Esophagus (tissue), 2 donors: ENCODE results near the gene NEU2. TPM values are rescaled to one million over a fixed set of nuclear protein-coding genes. Genes with fewer than 3 reads are reported as not detected.

Experiments used
- H3K27ac ChIP-seq, 2 donors: one replicate each; pipeline ENCODE4 v1.5.1; 2013; ENCODE audit warnings: low read depth in 2 of 2, mild to moderate bottlenecking in 2 of 2, inconsistent platforms in 1 of 2, low read length in 1 of 2, moderate library complexity in 1 of 2
- H3K27me3 ChIP-seq, 2 donors: one replicate each; pipeline ENCODE4 v1.6.1; 2013; ENCODE audit warnings: low read length in 2 of 2, control low read depth in 1 of 2, mild to moderate bottlenecking in 1 of 2; ENCODE audit not compliant: insufficient read depth in 2 of 2, control insufficient read depth in 1 of 2
- H3K36me3 ChIP-seq, 2 donors: one replicate each; pipeline ENCODE4 v1.6.1; 2013; ENCODE audit warnings: low read length in 1 of 2; ENCODE audit not compliant: control insufficient read depth in 2 of 2, insufficient read depth in 2 of 2
- H3K4me1 ChIP-seq, 2 donors: one replicate each; pipeline ENCODE4 v1.6.1; 2013; ENCODE audit warnings: low read length in 1 of 2; ENCODE audit not compliant: control insufficient read depth in 2 of 2, insufficient read depth in 2 of 2
- H3K4me3 ChIP-seq, 2 donors: one replicate each; pipeline ENCODE4 v1.5.1; 2013; ENCODE audit warnings: low read length in 2 of 2, mild to moderate bottlenecking in 2 of 2, low read depth in 1 of 2, moderate library complexity in 1 of 2
- H3K9me3 ChIP-seq, 2 donors: one replicate each; pipeline ENCODE4 v1.6.1; 2013; ENCODE audit warnings: mild to moderate bottlenecking in 2 of 2, low read depth in 1 of 2, low read length in 1 of 2, moderate library complexity in 1 of 2; ENCODE audit not compliant: control insufficient read depth in 2 of 2, insufficient read depth in 1 of 2
- WGBS, 2 donors: extraction: QIAGEN DNeasy Blood & Tissue Kit; methylation state at CpG; one replicate each; pipeline ENCODE4 v1.1.7; 2013; 5-methylcytosine and 5-hydroxymethylcytosine counted together
- polyA plus RNA-seq, 2 donors: library from polyadenylated mRNA; stranded (reverse); fragments of 200-250 nt; gene quantifications; one replicate each; pipeline ENCODE4 v1.2.3, GENCODE V29; 2013
- donor health status: healthy with polysubstance abuse.
- donor health status: Bipolar disorder and iron deficiency.

The NEU2 gene
- polyA plus RNA-seq, 2 donors = not detected

GRCh38 chr2:233040571-233040970 is 8.1 kb downstream of the NEU2 start:
- Histone ChIP-seq H3K9me3 (peaks cover 0 to 5% of the 10 kb centered on the region in 2 donors), H3K4me3 (no peak overlapping the region), H3K4me1 (peaks cover 0 to 2% of the 10 kb centered on the region in 2 donors), H3K27me3 (no peaks in the 10 kb centered on the region), H3K36me3 (no peaks in the 10 kb centered on the region), H3K27ac (no peak overlapping the region)
- 88% methylated on average over 4 of the region's 4 CpGs for WGBS, 2 donors

DNA sequence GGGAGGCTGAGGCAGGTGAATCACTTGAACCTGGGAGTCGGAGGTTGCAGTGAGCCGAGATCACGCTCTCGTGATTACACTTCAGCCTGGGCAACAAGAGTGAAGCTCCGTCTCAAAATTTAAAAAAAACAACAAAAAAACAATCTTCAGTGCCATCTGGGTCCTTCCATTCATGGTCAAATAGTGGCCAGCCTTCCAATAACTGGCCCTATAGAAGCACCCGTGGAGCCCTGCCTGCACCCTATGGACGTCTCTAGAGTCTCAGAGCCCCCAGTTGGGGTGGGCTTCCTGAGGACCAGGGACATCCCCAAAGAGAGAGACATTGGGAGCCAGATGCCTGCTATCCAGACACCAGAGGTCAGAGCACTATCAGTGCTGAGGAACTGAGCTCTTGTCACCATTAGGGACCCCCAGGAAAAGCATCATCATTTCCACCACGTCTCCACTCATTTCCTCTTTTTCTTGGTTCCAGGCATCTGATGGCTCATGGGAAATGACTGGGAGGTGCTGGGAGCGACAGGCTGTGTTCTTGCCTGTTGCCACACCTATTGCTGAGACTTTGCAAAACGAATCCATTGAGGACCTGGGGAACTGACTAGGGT is 9.4 kb downstream of the NEU2 start:
- Histone ChIP-seq H3K9me3 (no peaks in the 10 kb centered on the region), H3K27ac (no peak overlapping the region), H3K4me3 (no peak overlapping the region), H3K36me3 (no peaks in the 10 kb centered on the region), H3K4me1 (no peaks in the 10 kb centered on the region), H3K27me3 (no peaks in the 10 kb centered on the region)
- WGBS, 2 donors = 84 to 89% methylated on average over 10 of the region's 10 CpGs

DNA sequence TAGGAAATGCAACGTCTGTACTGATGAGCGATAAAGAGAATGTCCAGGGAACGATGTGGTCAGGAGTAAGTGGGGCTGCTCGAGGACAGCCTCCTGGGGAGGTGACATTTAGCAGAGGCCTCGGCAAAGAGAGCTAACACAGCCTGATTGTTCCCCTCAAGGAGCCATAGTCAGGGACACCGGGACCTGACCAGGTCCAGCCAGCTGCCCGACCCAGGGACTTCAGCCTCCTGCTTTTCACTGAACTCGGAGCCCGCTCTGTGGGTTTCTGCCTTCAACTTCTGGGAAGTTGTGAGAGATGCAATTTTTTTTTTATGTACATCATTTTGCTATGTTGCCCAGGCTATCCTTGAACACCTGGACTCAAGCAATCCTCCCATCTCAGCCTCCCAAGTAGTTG is 10.1 kb downstream of the NEU2 start:
- Histone ChIP-seq H3K27me3 (no peaks in the 10 kb centered on the region), H3K27ac (no peak overlapping the region), H3K4me1 (peaks cover 0 to 2% of the 10 kb centered on the region in 2 donors), H3K4me3 (no peak overlapping the region), H3K9me3 (no peaks in the 10 kb centered on the region), H3K36me3 (no peaks in the 10 kb centered on the region)
- 90 to 91% methylated on average over 9 of the region's 9 CpGs for WGBS, 2 donors

DNA sequence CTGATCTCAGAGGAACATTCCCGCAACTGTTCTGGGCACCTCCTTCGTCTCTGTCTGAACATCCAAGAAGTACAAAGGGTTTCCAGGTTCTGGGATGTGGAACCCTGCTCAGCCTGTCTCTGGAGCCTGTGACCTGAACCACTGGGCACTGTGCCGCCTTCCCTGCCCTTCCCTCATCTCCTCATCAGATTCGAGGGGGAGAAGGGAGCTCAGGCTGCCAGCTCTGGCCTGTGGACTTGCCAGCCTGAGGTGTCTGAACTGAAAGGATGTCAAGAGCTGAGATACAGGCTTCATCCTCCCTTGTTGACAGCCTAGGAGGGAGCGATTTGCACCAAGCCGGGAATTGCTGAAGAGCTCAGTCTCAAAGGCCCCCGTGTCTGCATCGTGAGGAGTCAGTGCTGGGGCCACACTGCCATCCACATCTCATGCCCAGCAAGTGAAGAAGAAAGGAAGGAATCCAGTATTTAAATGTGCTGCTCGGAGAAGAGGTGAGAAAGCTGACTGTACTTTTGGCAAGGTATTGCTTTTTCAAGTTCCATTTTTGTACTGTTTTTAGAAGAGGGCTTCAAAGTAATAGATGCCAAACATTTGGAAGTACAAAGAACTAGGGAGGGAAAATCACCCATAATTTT is 12.6 kb downstream of the NEU2 start:
- H3K9me3 ChIP-seq = no peaks in the 10 kb centered on the region
- H3K4me1 ChIP-seq = peaks cover 3 to 10% of the 10 kb centered on the region in 2 donors
- H3K27ac ChIP-seq = no peak overlapping the region
- 86% methylated on average over 9 of the region's 9 CpGs for WGBS, 2 donors
- H3K36me3 ChIP-seq = no peaks in the 10 kb centered on the region
- no peaks in the 10 kb centered on the region for H3K27me3 ChIP-seq
- H3K4me3 ChIP-seq = no peak overlapping the region

- Histone ChIP-seq H3K4me1 (peaks cover 8 to 15% of the 10 kb centered on the region in 2 donors), H3K9me3 (no peaks in the 10 kb centered on the region), H3K27me3 (no peaks in the 10 kb centered on the region), H3K4me3 (no peak overlapping the region), H3K36me3 (no peaks in the 10 kb centered on the region), H3K27ac (no peak overlapping the region)
- WGBS, 2 donors = 95 to 96% methylated on average over 3 of the region's 3 CpGs
Measured at GRCh38 chr2:233047206-233047605, 14.7 kb downstream of the NEU2 start.

GRCh38 chr2:233047667-233048066 is 15.2 kb downstream of the NEU2 start:
- no peak overlapping the region for H3K4me3 ChIP-seq
- no peaks in the 10 kb centered on the region for H3K9me3 ChIP-seq
- H3K27ac ChIP-seq = no peak overlapping the region
- no peaks in the 10 kb centered on the region for H3K27me3 ChIP-seq
- H3K36me3 ChIP-seq = no peaks in the 10 kb centered on the region
- WGBS, 2 donors = 58 to 74% methylated on average over 9 of the region's 9 CpGs
- peaks cover 8 to 15% of the 10 kb centered on the region in 2 donors for H3K4me1 ChIP-seq

- H3K27ac ChIP-seq = peak overlapping the region; percentile 8 to 69
- no peak overlapping the region for H3K4me3 ChIP-seq
- H3K27me3 ChIP-seq = no peaks in the 10 kb centered on the region
- no peaks in the 10 kb centered on the region for H3K36me3 ChIP-seq
- WGBS, 2 donors = 48 to 73% methylated on average over 10 of the region's 10 CpGs
- H3K9me3 ChIP-seq = no peaks in the 10 kb centered on the region
- peaks cover 8 to 15% of the 10 kb centered on the region in 2 donors for H3K4me1 ChIP-seq
Measured at GRCh38 chr2:233048569-233049193, 16.2 kb downstream of the NEU2 start.

GRCh38 chr2:233049194-233049761 is 16.8 kb downstream of the NEU2 start:
- 22 to 27% methylated on average over 4 of the region's 4 CpGs for WGBS, 2 donors
- H3K4me3 ChIP-seq = no peak overlapping the region
- no peaks in the 10 kb centered on the region for H3K36me3 ChIP-seq
- no peaks in the 10 kb centered on the region for H3K27me3 ChIP-seq
- H3K4me1 ChIP-seq = peaks cover 8 to 15% of the 10 kb centered on the region in 2 donors
- peak overlapping the region; percentile 8 to 69 for H3K27ac ChIP-seq
- H3K9me3 ChIP-seq = no peaks in the 10 kb centered on the region

GRCh38 chr2:233051241-233052149 is 19.0 kb downstream of the NEU2 start:
- WGBS, 2 donors = 35 to 37% methylated on average over 24 of the region's 24 CpGs
- Histone ChIP-seq H3K36me3 (no peaks in the 10 kb centered on the region), H3K4me1 (peaks cover 8 to 15% of the 10 kb centered on the region in 2 donors), H3K27me3 (no peaks in the 10 kb centered on the region), H3K9me3 (no peaks in the 10 kb centered on the region), H3K27ac (peak overlapping the region; percentile 32 to 77), H3K4me3 (no peak overlapping the region)
